Mesenchymal stem cell (in vitro differentiated cells and primary cell): ENCODE results near the gene ROBO1.

Experiments
- DNase-seq: peaks from one replicate; pipeline ENCODE4 v3.0.0-alpha.2; 2013
- H2AFZ ChIP-seq: one replicate; pipeline ENCODE4 v1.6.1; 2013; ENCODE audit warnings: low read depth, mild to moderate bottlenecking, control low read depth, inconsistent platforms, low read length, moderate library complexity
- H2AK5ac ChIP-seq: 2 replicates; pipeline ENCODE4 v1.6.1; 2013; ENCODE audit warnings: low read length, moderate library complexity, mild to moderate bottlenecking, inconsistent platforms; ENCODE audit not compliant: severe bottlenecking
- H2BK120ac ChIP-seq: one replicate; pipeline ENCODE4 v1.6.1; 2013; ENCODE audit warnings: low read depth, mild to moderate bottlenecking, inconsistent platforms, low read length, moderate library complexity
- H2BK12ac ChIP-seq, 2 experiments: one replicate each; pipeline ENCODE4 v1.6.1; 2013; ENCODE audit warnings: inconsistent platforms in 2 of 2, low read length in 2 of 2, mild to moderate bottlenecking in 2 of 2, moderate library complexity in 2 of 2, control low read depth in 1 of 2
- H2BK15ac ChIP-seq: one replicate; pipeline ENCODE4 v1.6.1; 2013; ENCODE audit warnings: mild to moderate bottlenecking, low read depth, inconsistent platforms; ENCODE audit not compliant: poor library complexity, severe bottlenecking
- H2BK5ac ChIP-seq: 2 replicates; pipeline ENCODE4 v1.6.1; 2013; ENCODE audit warnings: low read depth, mild to moderate bottlenecking, low read length, control low read depth, inconsistent platforms; ENCODE audit not compliant: poor library complexity, severe bottlenecking
- H3K14ac ChIP-seq, 2 experiments: one replicate each; pipeline ENCODE4 v1.6.1; 2013; ENCODE audit warnings: inconsistent platforms in 2 of 2, low read length in 2 of 2, control low read depth in 1 of 2, mild to moderate bottlenecking in 1 of 2, moderate library complexity in 1 of 2
- H3K18ac ChIP-seq, 2 experiments: one replicate each; pipeline ENCODE4 v1.6.1; 2013; ENCODE audit warnings: inconsistent platforms in 2 of 2, low read length in 2 of 2, control low read depth in 1 of 2, low read depth in 1 of 2, mild to moderate bottlenecking in 1 of 2
- H3K23ac ChIP-seq, 2 experiments: one replicate each; pipeline ENCODE4 v1.6.1; 2013; ENCODE audit warnings: inconsistent platforms in 2 of 2, low read length in 2 of 2, mild to moderate bottlenecking in 2 of 2, moderate library complexity in 2 of 2, control low read depth in 1 of 2
- H3K27ac ChIP-seq: 2 replicates; pipeline ENCODE4 v1.5.1; 2013; ENCODE audit warnings: mild to moderate bottlenecking, moderate library complexity, low read length, control low read depth, inconsistent platforms; ENCODE audit not compliant: poor library complexity, severe bottlenecking
- H3K27me3 ChIP-seq, 2 experiments: 2 replicates each; pipeline versions ENCODE4 v1.6.1 to v1.7.0; 2013; ENCODE audit warnings: low read length in 2 of 2, mild to moderate bottlenecking in 2 of 2, moderate library complexity in 2 of 2, control low read depth in 1 of 2, inconsistent platforms in 1 of 2; ENCODE audit not compliant: control insufficient read depth in 1 of 2, insufficient read depth in 1 of 2
- H3K36me3 ChIP-seq, 2 experiments: 2 replicates each; pipeline versions ENCODE4 v1.6.1 to v1.7.0; 2013; ENCODE audit warnings: low read length in 2 of 2, control low read depth in 1 of 2, inconsistent platforms in 1 of 2, low read depth in 1 of 2, mild to moderate bottlenecking in 1 of 2; ENCODE audit not compliant: insufficient read depth in 2 of 2, control insufficient read depth in 1 of 2
- H3K4ac ChIP-seq, 2 experiments: one replicate each; pipeline ENCODE4 v1.6.1; 2013; ENCODE audit warnings: inconsistent platforms in 2 of 2, low read length in 2 of 2, mild to moderate bottlenecking in 2 of 2, moderate library complexity in 2 of 2, control low read depth in 1 of 2, low read depth in 1 of 2
- H3K4me1 ChIP-seq: 2 replicates; pipeline ENCODE4 v1.6.1; 2013; ENCODE audit warnings: low read depth, low read length, control low read depth; ENCODE audit not compliant: control insufficient read depth, insufficient read depth
- H3K4me2 ChIP-seq: 2 replicates; pipeline ENCODE4 v1.6.1; 2013; ENCODE audit warnings: low read length, mild to moderate bottlenecking, inconsistent platforms; ENCODE audit not compliant: poor library complexity, severe bottlenecking
- H3K4me3 ChIP-seq, 2 experiments: 2 replicates each; pipeline versions ENCODE4 v1.5.1 to v1.7.0; 2013; ENCODE audit warnings: low read length in 2 of 2, mild to moderate bottlenecking in 2 of 2, control low read depth in 1 of 2, low read depth in 1 of 2; ENCODE audit not compliant: insufficient read depth in 1 of 2
- H3K79me1 ChIP-seq: replicated peaks from 2 replicates; pipeline ENCODE4 v1.6.1; 2013; ENCODE audit warnings: mild to moderate bottlenecking, control low read depth, low read length, inconsistent platforms; ENCODE audit not compliant: poor library complexity, severe bottlenecking
- H3K9ac ChIP-seq: 2 replicates; pipeline ENCODE4 v1.7.0; 2013; ENCODE audit warnings: mild to moderate bottlenecking, low read length, moderate library complexity
- H3K9me3 ChIP-seq: 2 replicates; pipeline ENCODE4 v1.7.0; 2013; ENCODE audit warnings: mild to moderate bottlenecking, low read length; ENCODE audit not compliant: control insufficient read depth
- H4K8ac ChIP-seq: one replicate; pipeline ENCODE4 v1.6.1; 2013; ENCODE audit warnings: inconsistent platforms, mild to moderate bottlenecking, low read length, moderate library complexity
- H4K91ac ChIP-seq: one replicate; pipeline ENCODE4 v1.6.1; 2013; ENCODE audit warnings: mild to moderate bottlenecking, low read length, inconsistent platforms
- WGBS: methylation state at CpG from one replicate; pipeline ENCODE4 v1.1.7; 2013; ENCODE audit warnings: mixed read lengths; 5-methylcytosine and 5-hydroxymethylcytosine counted together

The ROBO1 gene

GRCh38 chr3:79480746-79481145 is 287.1 kb downstream of the ROBO1 start:
- H3K23ac ChIP-seq, result no peak overlapping the region
- no peaks in the 10 kb centered on the region for H3K79me1 ChIP-seq
- no peaks in the 10 kb centered on the region for H3K4me1 ChIP-seq
- no peaks in the 10 kb centered on the region for H3K36me3 ChIP-seq
- H2BK120ac ChIP-seq, result no peak overlapping the region
- H2AK5ac ChIP-seq, result no peak overlapping the region
- DNase-seq, result no peak
- no peak overlapping the region for H2BK12ac ChIP-seq
- H2AFZ ChIP-seq, result no peak overlapping the region
- H3K9me3 ChIP-seq, result no peaks in the 10 kb centered on the region
- H2BK15ac ChIP-seq, result no peak overlapping the region
- H3K4me3 ChIP-seq, result no peak overlapping the region
- H2BK5ac ChIP-seq, result no peak overlapping the region
- H3K27ac ChIP-seq, result no peak overlapping the region
- H4K8ac ChIP-seq, result no peak overlapping the region
- no peak overlapping the region for H4K91ac ChIP-seq
- H3K18ac ChIP-seq, result no peak overlapping the region
- WGBS, result no CpG with 5 or more reads among the region's 1 CpG
- no peaks in the 10 kb centered on the region for H3K27me3 ChIP-seq
- H3K4me2 ChIP-seq, result no peak overlapping the region
- no peak overlapping the region for H3K4ac ChIP-seq
- H3K14ac ChIP-seq, result no peak overlapping the region
- H3K9ac ChIP-seq, result no peak overlapping the region

GRCh38 chr3:79478620-79479019 is 289.2 kb downstream of the ROBO1 start:
- Histone ChIP-seq H3K27ac (no peak overlapping the region), H3K27me3 (no peaks in the 10 kb centered on the region), H3K36me3 (no peaks in the 10 kb centered on the region), H3K18ac (no peak overlapping the region), H3K23ac (no peak overlapping the region), H3K4ac (no peak overlapping the region), H2BK120ac (no peak overlapping the region), H3K9ac (no peak overlapping the region), H4K91ac (no peak overlapping the region), H3K9me3 (no peaks in the 10 kb centered on the region), H3K79me1 (no peaks in the 10 kb centered on the region), H3K14ac (no peak overlapping the region), H3K4me1 (no peaks in the 10 kb centered on the region), H2BK15ac (no peak overlapping the region), H2AFZ (no peak overlapping the region), H3K4me3 (no peak overlapping the region), H2BK12ac (no peak overlapping the region), H3K4me2 (no peak overlapping the region), H4K8ac (no peak overlapping the region), H2AK5ac (no peak overlapping the region), H2BK5ac (no peak overlapping the region)
- WGBS, result 90% methylated on average over 1 of the region's 1 CpG
- no peak for DNase-seq

- H3K4me1 ChIP-seq, result no peaks in the 10 kb centered on the region
Measured at GRCh38 chr3:79477242-79477641, 290.6 kb downstream of the ROBO1 start.

GRCh38 chr3:79473993-79474392 is 293.8 kb downstream of the ROBO1 start:
- H3K36me3 ChIP-seq, result no peaks in the 10 kb centered on the region
- H3K18ac ChIP-seq, result no peak overlapping the region
- H2BK15ac ChIP-seq, result no peak overlapping the region
- no peak overlapping the region for H3K9ac ChIP-seq
- H3K27ac ChIP-seq, result no peak overlapping the region
- no peak overlapping the region for H3K4me2 ChIP-seq
- no peak overlapping the region for H3K4ac ChIP-seq
- no CpG with 5 or more reads among the region's 2 CpGs for WGBS
- no peak overlapping the region for H4K91ac ChIP-seq
- H3K4me3 ChIP-seq, result no peak overlapping the region
- H2BK12ac ChIP-seq, result no peak overlapping the region
- DNase-seq, result no peak
- H3K79me1 ChIP-seq, result no peaks in the 10 kb centered on the region
- no peak overlapping the region for H2BK5ac ChIP-seq
- no peak overlapping the region for H2BK120ac ChIP-seq
- no peaks in the 10 kb centered on the region for H3K27me3 ChIP-seq
- no peaks in the 10 kb centered on the region for H3K4me1 ChIP-seq
- no peak overlapping the region for H3K23ac ChIP-seq
- no peak overlapping the region for H4K8ac ChIP-seq
- H3K14ac ChIP-seq, result no peak overlapping the region
- no peak overlapping the region for H2AFZ ChIP-seq
- no peaks in the 10 kb centered on the region for H3K9me3 ChIP-seq
- H2AK5ac ChIP-seq, result no peak overlapping the region

More at GRCh38 chr3:79477242-79477641, 290.6 kb downstream of the ROBO1 start:
- Histone ChIP-seq H3K18ac (no peak overlapping the region), H4K8ac (no peak overlapping the region), H3K36me3 (no peaks in the 10 kb centered on the region), H2AK5ac (no peak overlapping the region), H4K91ac (no peak overlapping the region), H2BK120ac (no peak overlapping the region), H3K23ac (no peak overlapping the region), H2BK12ac (no peak overlapping the region), H3K4ac (no peak overlapping the region), H3K4me2 (no peak overlapping the region), H3K4me3 (no peak overlapping the region), H2AFZ (no peak overlapping the region), H2BK15ac (no peak overlapping the region), H2BK5ac (no peak overlapping the region), H3K79me1 (no peaks in the 10 kb centered on the region), H3K27me3 (no peaks in the 10 kb centered on the region), H3K27ac (no peak overlapping the region), H3K9ac (no peak overlapping the region), H3K9me3 (no peaks in the 10 kb centered on the region), H3K14ac (no peak overlapping the region)
- no CpG with 5 or more reads among the region's 1 CpG for WGBS
- no peak for DNase-seq
